ENCODE results near the gene CCL1.

- TF ChIP-seq, protein P1, sequence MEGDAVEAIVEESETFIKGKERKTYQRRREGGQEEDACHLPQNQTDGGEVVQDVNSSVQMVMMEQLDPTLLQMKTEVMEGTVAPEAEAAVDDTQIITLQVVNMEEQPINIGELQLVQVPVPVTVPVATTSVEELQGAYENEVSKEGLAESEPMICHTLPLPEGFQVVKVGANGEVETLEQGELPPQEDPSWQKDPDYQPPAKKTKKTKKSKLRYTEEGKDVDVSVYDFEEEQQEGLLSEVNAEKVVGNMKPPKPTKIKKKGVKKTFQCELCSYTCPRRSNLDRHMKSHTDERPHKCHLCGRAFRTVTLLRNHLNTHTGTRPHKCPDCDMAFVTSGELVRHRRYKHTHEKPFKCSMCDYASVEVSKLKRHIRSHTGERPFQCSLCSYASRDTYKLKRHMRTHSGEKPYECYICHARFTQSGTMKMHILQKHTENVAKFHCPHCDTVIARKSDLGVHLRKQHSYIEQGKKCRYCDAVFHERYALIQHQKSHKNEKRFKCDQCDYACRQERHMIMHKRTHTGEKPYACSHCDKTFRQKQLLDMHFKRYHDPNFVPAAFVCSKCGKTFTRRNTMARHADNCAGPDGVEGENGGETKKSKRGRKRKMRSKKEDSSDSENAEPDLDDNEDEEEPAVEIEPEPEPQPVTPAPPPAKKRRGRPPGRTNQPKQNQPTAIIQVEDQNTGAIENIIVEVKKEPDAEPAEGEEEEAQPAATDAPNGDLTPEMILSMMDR (IDR thresholded peaks at IDR 0.05), result no peak
- no peak for TF ChIP-seq EZH2 (IDR thresholded peaks at IDR 0.05; ENCODE audit: borderline replicate concordance, insufficient read depth, low read depth, low read length, poor library complexity, severe bottlenecking)
These were observed 23.3 kb upstream of the CCL1 start for GRCh38 chr17:34386343-34386696.

Measured in B cell (primary cell).